ENCODE measurements around the gene MFSD11. TPM values are rescaled to one million over a fixed set of nuclear protein-coding genes. Genes with fewer than 3 reads are reported as not detected.

MFSD11 gene
- total and polyA plus RNA-seq, 2 of the 8 experiments (the other 6 are each of a cell fraction or from before 2014, with no cell fraction given): 17.7 to 19.8 TPM

DNA sequence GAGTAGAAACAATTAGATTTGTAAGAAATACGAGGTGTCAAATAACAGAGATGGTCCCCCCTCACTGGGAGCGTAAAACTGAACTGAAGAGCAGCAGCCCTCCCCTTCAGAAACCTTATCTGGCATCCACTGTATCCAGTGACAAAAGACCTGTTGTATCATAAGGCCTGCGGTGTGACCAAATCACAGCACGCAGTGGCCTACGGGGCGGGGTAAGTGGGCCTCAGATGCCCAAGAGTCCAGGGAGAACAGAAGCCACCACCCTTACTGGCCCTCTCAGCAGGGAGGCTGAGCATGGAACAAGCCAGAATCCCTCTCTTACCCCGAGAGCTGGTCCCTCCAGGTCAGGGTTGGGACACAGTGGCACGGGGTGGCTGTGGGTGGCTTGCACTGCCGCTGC, 17.0 kb upstream of the MFSD11 start:
- no peak overlapping the region for H2BK12ac ChIP-seq (ENCODE audit: low read depth, low read length)
- DNase-seq (ENCODE audit: low read depth in 1 of 2, low spot score in 2 of 2): no peak
- H3K23me2 ChIP-seq (ENCODE audit: low read depth, low read length): peaks cover 5% of the 10 kb centered on the region; the same call in 1 of the 2 replicates
- no peaks in the 10 kb centered on the region for H3K27me3 ChIP-seq (replicated peaks in 1 of 4; ENCODE audit: control insufficient read depth in 3 of 4, extremely low read depth in 1 of 4, insufficient read depth in 3 of 4, low read length in 3 of 4)
- no peak overlapping the region for H3K4me2 ChIP-seq (ENCODE audit: insufficient read depth in 1 of 2, low read depth in 2 of 2, low read length in 2 of 2)
- no peak overlapping the region for H3K23ac ChIP-seq (ENCODE audit: insufficient read length)
- H3K4ac ChIP-seq (replicated peaks; ENCODE audit: insufficient read length, low read depth, low read length): no peak overlapping the region
- CTCF ChIA-PET (ENCODE audit: partially characterized antibody): interaction anchor here (0.9 kb wide), 1 partner anchor 9 kb away, joined by 3 read pairs; no protein-coding TSS in a partner anchor
- peaks cover 0 to 7% of the 10 kb centered on the region in 2 experiments for H4K20me1 ChIP-seq (replicated peaks in 1 of 2; ENCODE audit: control insufficient read depth in 1 of 2, insufficient read depth in 2 of 2, low read length in 2 of 2)
- H3K36me3 ChIP-seq (ENCODE audit: control insufficient read depth in 2 of 4, insufficient read depth in 4 of 4, low read length in 3 of 4): peaks cover 11 to 66% (median 39%) of the 10 kb centered on the region in 4 experiments
- peaks cover 0 to 7% of the 10 kb centered on the region in 2 experiments; a peak in 2 of 4 replicates for H3K79me2 ChIP-seq (ENCODE audit: control insufficient read depth in 1 of 2, insufficient read depth in 2 of 2, low read length in 2 of 2)
- no peak overlapping the region for H3K18ac ChIP-seq (ENCODE audit: extremely low read depth, low read length)
- H2BK120ac ChIP-seq (replicated peaks; ENCODE audit: low read depth, low read length): no peak overlapping the region
- H4K91ac ChIP-seq (replicated peaks; ENCODE audit: insufficient read length, low read length): no peak overlapping the region
- no peak overlapping the region for H4K8ac ChIP-seq (ENCODE audit: extremely low read depth, insufficient read depth, low read length)
- no peak for FAIRE-seq
- POLR2A ChIA-PET (ENCODE audit: partially characterized antibody): interaction anchor here (0.6 to 1.0 kb wide), 2 partner anchors 14 to 265 kb away, joined by 3 to 4 read pairs; no protein-coding TSS in a partner anchor
- H2AK5ac ChIP-seq (ENCODE audit: low read depth, low read length): no peak overlapping the region
- no peak overlapping the region for H3K56ac ChIP-seq (replicated peaks; ENCODE audit: insufficient read length, low read depth, low read length)
- no peak for TF ChIP-seq POU5F1 (IDR thresholded peaks at IDR 0.05; ENCODE audit: low read depth, low read length)
- TF ChIP-seq SUZ12 (IDR thresholded peaks at IDR 0.05; ENCODE audit: low read length): no peak
- H3K27ac ChIP-seq (ENCODE audit: low read depth, low read length): no peak overlapping the region
- H3K14ac ChIP-seq (ENCODE audit: insufficient read length): no peak overlapping the region
- H2BK5ac ChIP-seq (ENCODE audit: low read depth, low read length): no peak overlapping the region
- H3K4me3 ChIP-seq (ENCODE audit: extremely low read depth in 1 of 4, insufficient read depth in 2 of 4, low read depth in 3 of 4, low read length in 4 of 4): no peak overlapping the region
- no peaks in the 10 kb centered on the region for H3K79me1 ChIP-seq (ENCODE audit: low read depth, low read length)
- H3K9me3 ChIP-seq (ENCODE audit: insufficient read depth in 2 of 2, low read depth in 1 of 2, low read length in 1 of 2): no peaks in the 10 kb centered on the region
- no peak overlapping the region; a peak in 1 of 7 replicates for H3K9ac ChIP-seq (replicated peaks in 1 of 4; ENCODE audit: extremely low read depth in 1 of 4, low read depth in 3 of 4, low read length in 3 of 4)
- no peak overlapping the region for H2AFZ ChIP-seq (ENCODE audit: low read length)
- H2BK20ac ChIP-seq (ENCODE audit: low read length): no peak overlapping the region
- no peak overlapping the region for H2BK15ac ChIP-seq (ENCODE audit: low read length)
- peaks cover 0 to 4% (median 1%) of the 10 kb centered on the region in 4 experiments; a peak in 4 of 7 replicates for H3K4me1 ChIP-seq (replicated peaks in 1 of 4; ENCODE audit: control insufficient read depth in 3 of 4, insufficient read depth in 4 of 4, low read length in 3 of 4)
- no peak overlapping the region for H4K5ac ChIP-seq (ENCODE audit: insufficient read length, low read depth, low read length)
- 91% methylated on average over 9 of the region's 9 CpGs; no CpG with 5 or more reads in 1 of the 2 experiments for WGBS, 2 experiments (ENCODE audit: extremely low coverage in 1 of 2, insufficient coverage in 1 of 2, insufficient read length in 1 of 2, insufficient replicate concordance in 2 of 2, low coverage in 1 of 2, low lambda C conversion rate in 2 of 2, missing lambda C conversion rate in 1 of 2)
